NCI-H2227 treated with DMSO at 0.1 percent for 48 hours (cell line): ENCODE results near the gene SNRPB2.
A peak's percentile ranks its signal among the peaks of the same experiment; 100 is the strongest.

Experiments used
- DNase-seq: peaks from one replicate; lab custom pipeline; 2025; lab: John Stamatoyannopoulos, UW

The SNRPB2 gene

DNA sequence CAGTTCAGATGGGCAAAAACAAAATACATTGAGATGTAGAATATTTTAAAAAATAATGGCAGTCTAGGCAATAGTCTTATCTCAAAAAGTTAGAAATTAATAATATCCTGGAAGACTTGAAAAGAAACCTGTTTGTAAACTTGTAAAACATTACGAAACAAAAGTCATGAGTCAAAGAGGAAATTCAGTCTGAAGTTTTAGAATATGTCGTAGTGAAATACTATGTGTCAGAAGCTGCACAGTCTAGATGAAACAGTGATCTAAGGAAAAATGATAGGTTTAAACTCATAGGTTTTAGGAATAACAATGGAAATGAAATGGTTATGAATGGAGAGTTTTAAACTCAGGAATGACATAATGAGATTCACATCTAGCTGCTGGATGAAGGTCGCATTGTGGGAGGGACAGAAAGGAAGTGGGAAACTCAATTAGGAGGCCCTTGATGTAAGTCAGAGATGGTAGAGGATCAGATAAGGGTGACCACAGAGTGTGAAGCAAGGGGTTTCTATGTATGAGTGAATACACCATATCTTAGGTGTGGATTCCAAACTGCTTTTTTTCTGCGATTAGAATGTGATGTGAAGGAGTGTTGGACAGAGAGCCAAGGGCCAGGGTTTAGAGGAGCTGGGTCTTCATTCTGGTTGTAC lies 2.8 kb downstream of the SNRPB2 start:
- no peak for DNase-seq

DNA sequence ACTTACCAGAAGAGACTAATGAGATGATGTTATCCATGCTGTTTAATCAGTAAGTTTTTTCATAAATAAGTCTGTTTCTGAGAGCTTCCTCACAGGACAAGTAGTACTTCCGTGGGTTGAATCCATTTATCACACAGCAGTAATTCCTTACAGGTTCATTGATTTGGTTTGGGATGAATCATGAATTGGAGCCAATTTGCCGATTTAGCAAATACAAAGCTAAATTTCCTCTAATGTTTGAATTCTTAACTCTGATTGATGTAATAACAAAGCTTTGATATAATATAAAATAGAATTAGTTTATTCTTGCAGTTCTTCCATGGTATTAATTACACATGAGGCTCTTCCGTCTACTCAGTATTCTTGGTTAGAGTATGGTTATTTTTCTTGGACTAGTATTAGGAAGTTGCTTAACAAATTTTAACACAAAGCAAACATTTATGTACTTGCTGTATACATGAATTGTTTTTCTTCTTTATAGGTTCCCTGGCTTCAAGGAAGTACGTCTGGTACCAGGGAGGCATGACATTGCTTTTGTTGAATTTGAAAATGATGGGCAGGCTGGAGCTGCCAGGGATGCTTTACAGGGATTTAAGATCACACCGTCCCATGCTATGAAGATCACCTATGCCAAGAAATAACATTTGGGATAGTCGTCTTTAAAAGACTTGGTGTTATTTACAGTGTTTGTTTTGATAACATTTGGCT lies 10.7 kb downstream of the SNRPB2 start:
- no peak for DNase-seq

DNA sequence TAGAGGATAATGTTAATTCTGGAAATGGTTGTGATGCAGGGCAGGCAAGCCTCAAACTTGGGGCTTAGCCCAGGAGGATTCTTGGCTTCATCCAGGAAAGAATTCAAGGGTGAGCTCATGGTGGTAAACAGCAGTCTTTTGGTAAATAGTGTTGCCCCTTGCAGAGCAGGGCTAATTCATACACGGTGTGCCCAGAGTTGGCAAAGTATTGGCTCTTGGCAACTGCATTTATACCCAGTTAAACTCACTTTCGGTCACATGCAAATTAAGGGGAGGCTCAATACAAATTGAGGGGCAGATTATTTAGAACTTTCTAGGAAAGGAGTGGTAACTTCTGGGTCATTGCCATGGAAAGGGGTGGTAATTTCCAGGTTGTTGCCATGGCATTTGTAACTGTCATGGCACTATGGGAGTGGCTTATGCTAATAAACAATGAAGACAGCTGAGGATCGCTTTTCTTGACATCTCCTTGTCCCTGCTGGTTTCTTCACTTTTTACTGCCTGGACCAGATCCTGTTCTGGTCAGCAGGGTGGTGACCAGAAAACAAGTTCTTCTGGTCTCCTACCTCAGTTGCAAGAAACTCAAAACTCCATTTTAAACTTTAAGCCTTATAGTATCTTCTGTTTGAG lies 14.5 kb downstream of the SNRPB2 start:
- DNase-seq = no peak

DNA sequence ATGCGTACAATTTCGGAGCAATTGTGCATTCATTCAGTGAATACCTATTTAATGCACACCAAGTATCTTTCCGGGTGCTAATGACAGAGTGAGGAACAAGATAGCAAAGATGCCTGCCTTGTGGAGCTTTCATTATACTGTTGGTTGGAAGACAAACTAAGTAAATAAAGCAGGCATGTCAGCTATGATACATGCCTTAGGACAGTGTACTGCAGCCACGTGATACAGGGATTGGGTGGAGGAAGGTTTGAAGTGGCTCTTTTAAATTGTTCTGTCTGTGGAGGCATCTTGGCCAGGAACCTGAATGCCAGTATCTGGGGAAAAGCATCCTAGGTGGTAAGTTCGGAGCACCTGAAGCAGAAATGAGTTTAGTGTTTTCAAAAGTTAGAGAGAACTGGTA lies 15.4 kb downstream of the SNRPB2 start:
- DNase-seq = no peak

DNA sequence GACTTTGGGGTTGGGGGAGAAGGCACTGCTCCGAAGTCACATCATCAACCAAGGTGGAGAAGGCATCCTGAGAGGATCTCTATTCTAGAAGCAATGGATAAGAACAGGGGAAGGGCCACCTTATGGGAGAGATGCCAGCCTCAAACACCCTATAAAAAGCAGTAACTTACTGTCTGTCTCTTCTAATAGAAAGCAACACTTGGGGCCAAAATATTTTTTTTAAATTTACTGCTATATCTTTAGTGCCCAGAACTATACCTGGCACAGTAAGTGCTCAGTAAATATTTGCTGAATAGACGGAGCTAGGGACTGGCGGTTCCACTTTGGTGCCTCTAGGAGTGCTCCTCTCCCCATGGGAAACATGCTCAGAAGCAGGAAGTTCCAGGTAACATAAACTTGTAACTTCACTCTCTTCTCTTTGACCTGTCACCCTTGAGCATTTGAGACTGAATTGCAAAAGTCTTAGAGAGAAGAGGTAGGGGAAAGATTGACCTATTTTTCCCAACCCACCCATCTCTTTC lies 17.5 kb downstream of the SNRPB2 start:
- DNase-seq = no peak

DNA sequence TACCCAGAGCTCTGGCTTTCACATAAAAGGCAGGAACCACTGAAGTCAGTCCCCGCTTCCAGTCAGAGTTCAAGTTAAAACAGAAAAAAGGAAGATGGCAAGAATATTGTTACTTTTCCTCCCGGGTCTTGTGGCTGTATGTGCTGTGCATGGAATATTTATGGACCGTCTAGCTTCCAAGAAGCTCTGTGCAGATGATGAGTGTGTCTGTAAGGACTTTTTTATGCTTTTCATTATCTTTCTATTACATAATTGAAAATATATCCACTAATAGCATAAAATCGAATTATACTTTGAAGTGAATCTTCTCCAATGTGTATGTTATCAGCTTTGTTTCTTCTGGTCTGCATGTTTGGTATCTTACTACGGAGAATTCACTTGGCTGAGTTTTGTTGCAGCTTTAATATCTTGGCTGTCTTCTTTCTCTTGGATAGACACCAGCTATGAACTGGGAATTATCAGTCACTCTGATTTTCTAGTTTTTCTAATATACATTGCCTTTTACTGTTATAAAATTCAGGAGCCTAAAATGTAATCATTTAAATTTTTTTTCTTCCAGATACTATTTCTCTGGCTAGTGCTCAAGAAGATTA lies 18.6 kb downstream of the SNRPB2 start, which contains the start of gene OTOR:
Gene OTOR, plus strand, starts transcription at position 51 of the 593 bp plus-strand sequence. Its CDS starts 44 bp downstream, at position 95.
- no peak for DNase-seq

DNA sequence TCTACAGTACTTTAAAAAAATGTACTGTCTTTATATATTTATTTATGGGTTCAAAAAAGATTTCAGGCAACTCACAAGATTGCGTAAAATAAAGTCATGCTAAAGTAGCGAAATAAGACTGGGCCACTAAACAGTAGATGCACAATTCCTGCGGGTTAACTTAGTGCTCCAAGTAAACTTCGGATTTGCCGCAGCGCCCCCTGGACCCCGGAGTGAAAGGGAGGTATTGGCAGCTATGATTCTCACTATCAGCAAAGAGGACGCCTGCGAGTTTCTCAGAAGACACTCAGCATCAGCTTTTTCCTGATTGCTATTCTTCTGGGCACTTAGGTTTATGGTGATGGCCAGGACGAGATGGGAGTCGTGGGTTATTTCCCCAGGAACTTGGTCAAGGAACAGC lies 19.7 kb downstream of the SNRPB2 start:
- no peak for DNase-seq

DNA sequence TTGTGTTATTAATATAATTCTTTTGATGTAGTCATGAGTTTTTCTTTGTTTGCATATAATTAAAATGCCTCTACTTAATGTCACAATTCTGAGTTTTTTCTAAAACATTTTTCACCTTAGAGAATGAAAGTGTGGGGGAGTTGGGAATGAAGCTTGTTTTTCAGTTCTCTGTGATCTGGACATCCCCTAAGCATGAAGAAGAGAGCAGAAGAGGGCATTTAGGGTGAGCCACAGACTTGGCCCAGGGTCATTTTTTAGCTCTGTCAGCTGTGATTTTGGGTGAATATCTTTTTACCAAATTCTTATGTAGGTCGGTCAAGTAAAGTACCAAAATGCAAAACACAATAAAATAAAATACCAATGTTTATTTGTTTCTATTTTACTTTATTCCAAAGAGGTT lies 22.3 kb downstream of the SNRPB2 start:
- no peak for DNase-seq

DNA sequence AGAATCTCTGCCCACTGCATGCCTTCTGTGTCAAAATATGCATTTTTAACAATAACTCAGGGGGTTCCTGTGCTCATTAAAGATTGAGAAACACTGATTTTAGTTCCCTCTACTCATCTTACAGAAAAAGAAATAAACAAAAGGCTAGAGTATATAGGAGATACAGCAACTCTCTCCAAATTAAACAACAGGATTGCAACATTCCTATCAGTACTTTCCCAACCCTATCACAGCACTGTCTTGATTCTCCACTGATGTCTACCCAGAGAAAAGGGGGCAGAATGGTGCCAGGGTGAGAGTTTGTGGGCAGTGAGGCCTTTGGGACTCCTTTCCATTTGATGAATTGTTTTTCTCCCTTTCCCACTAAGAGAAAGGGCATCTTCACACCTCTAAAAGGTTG lies 23.1 kb downstream of the SNRPB2 start:
- DNase-seq = no peak

DNA sequence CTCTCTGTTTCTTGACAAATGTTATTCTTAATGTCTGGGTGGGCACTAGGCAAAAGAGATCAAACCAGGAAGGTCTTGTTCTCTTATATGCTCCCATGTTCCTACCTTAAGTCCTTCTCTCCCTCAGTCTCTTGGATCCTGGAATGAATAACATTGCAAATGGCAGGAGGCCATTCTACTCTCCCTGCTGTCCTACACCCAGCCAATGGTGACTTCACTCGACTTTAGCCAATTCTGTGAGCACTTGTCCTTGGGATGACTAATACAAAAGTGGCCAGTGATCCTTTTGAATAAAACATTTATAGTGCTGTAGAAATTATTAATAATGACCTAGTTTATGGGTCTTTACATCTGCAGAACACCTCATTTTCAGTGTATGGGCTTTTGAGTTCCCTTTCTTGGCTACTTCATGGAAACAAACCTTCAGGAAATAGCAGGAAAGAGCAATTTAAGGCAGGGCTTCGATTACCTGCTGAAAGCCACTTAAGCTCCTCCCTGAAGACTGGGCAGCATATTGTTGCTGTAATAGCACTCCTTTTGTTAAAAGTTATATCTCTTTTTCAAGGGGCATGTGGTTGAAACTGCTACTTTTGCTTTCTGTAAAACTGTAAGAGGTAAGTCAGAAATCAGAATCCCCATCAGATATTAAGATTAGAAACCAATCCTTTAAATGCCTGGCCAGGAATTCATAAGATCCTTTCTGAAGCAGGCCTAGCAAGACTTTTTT lies 28.8 kb downstream of the SNRPB2 start:
- no peak for DNase-seq

DNA sequence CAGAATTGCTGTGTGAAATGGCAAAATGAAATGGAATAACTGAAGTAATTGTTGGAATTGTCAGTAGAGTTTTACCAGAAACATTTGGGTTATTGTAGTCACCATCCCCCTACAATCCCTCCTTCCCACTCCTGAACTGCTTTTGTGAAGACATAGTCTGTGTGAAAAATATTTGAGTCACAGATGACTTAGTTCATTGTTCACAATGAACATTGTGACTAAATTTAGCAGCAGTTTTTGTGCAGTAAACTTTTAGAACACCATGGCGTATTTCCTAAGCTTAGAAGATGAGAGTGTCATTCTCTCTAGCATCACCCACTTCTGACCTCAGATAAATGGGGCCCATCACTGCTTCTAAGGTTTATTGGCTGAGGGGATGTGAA lies 29.3 kb downstream of the SNRPB2 start:
- DNase-seq = no peak

DNA sequence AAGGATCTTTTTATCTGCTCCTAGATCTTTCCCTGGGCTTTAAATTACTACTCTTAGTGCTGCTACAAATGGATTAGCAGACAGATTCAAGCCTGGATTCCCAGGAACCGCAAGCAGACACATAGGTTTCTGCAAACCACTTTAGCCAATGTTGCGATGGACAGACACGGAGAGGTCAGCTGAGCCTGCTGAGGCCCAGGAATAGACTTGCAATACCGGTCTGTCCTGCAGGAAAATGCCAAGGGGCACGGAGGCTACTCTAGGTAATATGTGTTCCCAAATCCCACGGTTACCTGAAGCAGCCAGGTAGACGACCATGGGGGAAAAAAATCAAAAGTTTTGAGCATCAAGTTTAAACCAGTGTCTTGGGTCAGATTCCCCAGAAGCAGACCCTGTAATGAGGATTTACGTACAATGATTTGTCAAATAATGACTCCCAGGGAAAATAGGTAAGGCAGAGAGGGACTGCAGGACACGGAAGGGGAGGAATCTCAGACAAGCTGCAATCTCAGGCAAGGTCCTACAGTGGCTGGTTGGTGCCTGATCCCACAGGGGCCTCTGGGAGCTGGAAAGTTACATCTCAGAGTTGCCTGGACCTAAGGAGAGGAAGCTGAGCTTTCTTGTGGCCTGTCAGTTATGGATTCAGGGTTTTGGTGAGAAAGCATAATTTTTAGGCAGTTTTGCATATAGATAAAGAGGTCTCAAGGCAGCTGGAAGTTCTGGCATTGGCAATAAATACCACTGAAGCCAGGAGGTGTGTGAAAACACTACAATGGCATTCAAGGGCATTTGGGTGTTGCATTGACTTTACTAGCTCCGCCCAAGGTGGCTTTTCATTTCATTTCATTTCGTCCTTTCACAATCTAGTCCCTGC lies 30.8 kb downstream of the SNRPB2 start:
- DNase-seq = no peak

DNA sequence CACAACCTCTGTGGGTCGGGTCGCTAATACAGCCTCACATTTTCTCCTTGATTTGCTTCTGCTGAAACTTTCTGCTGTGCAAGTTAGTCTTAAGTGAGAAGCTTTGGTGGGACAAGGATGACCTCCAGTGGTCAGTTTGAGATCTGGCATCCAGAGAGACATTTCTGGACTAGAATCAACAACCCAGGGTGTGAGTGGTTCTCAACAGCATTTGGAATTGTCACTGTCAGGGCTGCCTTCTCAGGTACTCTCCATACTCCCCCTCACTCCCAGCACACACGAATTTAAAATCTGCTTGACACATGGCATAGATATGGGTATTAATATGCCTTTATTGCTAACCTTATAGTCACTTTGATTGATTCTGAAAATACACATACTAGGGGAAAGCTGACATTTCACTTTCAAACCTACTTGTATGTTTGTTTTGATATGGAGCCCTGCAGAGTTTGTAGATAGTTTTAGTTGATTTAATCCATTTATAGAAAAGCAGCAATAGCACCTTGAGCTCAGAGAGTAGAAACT lies 31.5 kb downstream of the SNRPB2 start:
- peak; percentile 43 for DNase-seq

DNA sequence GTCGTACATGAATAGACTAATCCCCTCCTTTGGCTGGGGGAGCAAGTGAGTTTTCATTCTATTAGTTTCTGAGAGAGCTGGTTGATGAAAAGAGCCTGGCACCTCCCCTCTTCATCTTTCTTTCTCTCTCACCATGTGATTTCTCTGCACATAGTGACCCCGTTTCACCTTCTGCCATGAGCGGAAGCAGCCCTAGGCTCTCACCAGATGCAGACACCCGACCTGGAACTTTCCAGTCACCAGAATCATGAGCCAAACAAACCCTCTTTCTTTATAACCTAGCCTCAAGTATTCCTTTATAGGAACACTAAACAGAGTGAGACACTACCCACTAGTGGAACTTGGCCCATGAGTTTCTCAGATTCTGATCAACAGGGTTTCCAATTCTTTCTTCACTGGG lies 34.7 kb downstream of the SNRPB2 start:
- DNase-seq = no peak

DNA sequence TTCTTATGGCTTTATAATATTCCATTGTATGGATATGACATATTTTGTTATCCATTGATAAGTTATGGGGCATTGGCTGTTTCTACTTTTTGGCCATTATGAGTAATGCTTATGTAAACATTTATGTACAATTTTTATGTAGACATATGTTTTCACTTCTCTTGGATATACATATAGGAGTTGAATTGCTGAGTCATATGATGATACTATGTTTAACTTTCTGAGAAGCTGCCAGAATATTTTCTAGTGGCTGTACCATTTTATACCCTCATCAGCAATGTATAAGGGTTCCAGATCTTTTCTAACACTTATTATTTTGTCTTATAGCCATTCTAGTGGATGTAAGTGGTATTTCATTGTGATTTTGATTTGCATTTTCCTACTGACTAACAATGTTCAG lies 41.4 kb downstream of the SNRPB2 start:
- no peak for DNase-seq

DNA sequence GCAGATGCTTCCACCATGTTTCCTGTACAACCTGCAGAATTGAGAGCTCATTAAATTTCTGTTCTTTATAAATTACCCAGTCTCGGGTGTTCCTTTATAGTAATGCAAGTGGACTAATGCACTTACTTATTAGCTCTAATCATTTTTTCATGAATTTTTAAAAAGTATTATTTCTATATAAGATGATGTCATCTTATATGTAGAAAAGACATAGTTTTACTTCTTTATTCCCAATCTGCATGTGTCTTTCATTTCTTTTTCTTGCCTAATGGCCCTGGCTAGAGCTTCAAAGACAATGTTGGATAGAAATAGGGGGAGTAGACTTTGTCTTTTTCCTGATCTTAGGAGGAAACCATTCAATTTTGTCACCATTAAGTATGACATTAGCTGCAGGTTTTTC lies 46.1 kb downstream of the SNRPB2 start:
- DNase-seq = no peak

DNA sequence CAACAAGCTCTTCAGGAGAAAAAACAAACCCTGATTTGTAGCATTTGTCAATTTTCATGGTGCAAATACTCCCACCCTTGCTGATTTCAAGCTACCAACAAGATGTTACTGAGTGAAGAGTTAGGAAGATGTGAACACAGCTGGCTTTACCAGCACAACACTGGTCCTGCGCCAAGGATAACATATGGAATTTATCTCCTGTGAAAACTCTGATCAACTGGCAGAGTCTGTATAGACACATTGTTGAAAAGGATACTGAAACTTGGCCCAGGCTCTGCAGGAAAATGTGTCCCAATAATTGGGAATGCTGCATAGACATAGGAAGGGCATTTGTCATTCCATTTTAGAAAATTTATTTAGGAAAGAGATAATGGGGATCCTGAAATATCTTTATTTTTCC lies 47.3 kb downstream of the SNRPB2 start:
- no peak for DNase-seq

DNA sequence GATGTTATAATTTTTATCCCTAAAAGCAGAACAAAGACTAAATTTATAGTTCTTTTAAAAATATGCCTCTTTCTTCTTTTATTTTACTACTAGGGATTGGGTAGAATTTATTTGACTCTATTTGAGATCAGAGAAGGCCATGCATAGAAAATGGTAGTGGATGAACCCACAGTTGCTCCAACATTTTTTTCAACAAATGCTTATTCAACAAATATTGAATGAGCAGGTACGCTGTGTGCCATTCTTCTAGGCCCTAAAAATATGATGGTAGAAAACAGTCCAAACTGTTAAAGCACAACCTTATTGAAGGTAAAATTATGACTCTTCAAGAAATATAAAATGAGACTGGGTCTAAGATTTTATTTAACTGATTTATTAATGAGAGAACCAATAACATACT lies 48.3 kb downstream of the SNRPB2 start:
- no peak for DNase-seq

DNA sequence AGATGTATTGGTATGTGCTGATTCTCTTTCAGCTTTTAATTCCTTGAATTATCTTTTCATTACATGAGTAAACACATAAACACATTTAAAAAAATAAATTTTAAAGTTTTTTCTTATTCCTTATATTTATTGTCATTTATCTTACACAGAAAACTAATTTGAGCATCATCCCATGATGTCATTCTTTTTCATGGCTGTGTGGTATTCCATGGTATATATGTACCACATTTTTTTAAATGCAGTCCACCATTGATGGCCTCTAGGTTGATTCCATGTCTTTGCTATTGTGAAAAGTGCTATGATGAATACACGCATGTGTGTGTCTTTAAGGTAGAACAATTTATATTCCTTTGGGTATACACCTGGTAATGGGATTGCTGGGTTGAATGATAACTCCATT lies 51.7 kb downstream of the SNRPB2 start:
- DNase-seq = no peak

DNA sequence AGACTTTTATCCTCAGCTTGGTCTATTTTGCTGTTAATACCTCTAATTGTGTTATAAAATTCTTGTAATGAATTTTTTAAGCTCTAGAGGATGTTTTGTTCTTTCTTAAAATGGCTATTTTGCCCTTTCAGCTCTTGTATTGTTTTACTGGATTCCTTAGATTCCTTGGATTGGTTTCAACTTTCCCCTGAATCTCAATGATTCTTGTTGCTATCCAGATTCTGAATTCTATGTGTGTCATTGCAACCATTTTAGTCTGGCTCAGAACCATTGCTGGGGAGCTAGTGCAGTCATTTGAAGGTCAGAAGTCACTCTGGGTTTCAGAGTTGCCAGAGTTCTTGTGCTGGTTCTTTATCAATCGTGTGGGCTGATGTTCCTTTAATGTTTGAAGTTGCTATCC lies 55.4 kb downstream of the SNRPB2 start:
- no peak for DNase-seq
